HepG2 (cell line): ENCODE results near the gene FAAH2. TPM values are rescaled to one million over a fixed set of nuclear protein-coding genes. Genes with fewer than 3 reads are reported as not detected.

Source experiments
- ATAC-seq: fragments of 200-7000 bp; cut with Tn5 transposase; 3 replicates; pipeline ENCODE4 v1.9.1; 2020; ENCODE audit warnings: mild to moderate bottlenecking, moderate library complexity
- Bru-seq: library from RNA; stranded (reverse); fragments of 400-500 nt; gene quantifications from one replicate; lab custom pipeline; 2021; lab: Mats Ljungman, UMichigan
- BruChase-seq, 2 experiments: library from RNA; stranded (reverse); fragments of 400-500 nt; gene quantifications; one replicate each; lab custom pipeline; 2021; lab: Mats Ljungman, UMichigan
- BruUV-seq: library from RNA; stranded (reverse); fragments of 400-500 nt; replicated peaks from 2 replicates; lab custom pipeline; 2021; lab: Mats Ljungman, UMichigan
- CTCF ChIA-PET: fragments of 300-600 bp; formaldehyde crosslinking; extraction: SDS; loops from one replicate; lab custom pipeline; 2021; ENCODE audit warnings: low total read pairs, inconsistent platforms, low intra/inter-chr PET ratio; lab: Yijun Ruan, JAX
- POLR2A ChIA-PET: fragments of 350-600 bp; sonication (Branson Sonifier 250); formaldehyde crosslinking; loops from one replicate; lab custom pipeline; 2020; ENCODE audit warnings: antibody characterized with exemption, inconsistent platforms; lab: Yijun Ruan, JAX
- DNase-seq: peaks from one replicate; pipeline ENCODE4 v3.0.0-alpha.2; 2015; ENCODE audit warnings: low spot score
- FAIRE-seq: peaks from 3 replicates; lab custom pipeline; 2011; peaks lifted over from hg19 to GRCh38; lab: Jason Lieb, UNC
- H2AFZ ChIP-seq: one replicate; pipeline ENCODE4 v1.6.1; 2011; ENCODE audit warnings: low read length, inconsistent platforms
- H3K27ac ChIP-seq: fragments of 300-600 bp; 3 replicates; pipeline ENCODE4 v1.8.0; 2011; ENCODE audit warnings: mixed run types, mild to moderate bottlenecking, mixed read lengths, low read length, inconsistent platforms; ENCODE audit not compliant: insufficient read depth; ENCODE audit errors: extremely low read length
- H3K27me3 ChIP-seq, 2 experiments: fragments of 200-600 bp in 1 of 2; 2 replicates in 1 of 2; 3 replicates in 1 of 2; pipeline versions ENCODE4 v1.6.0 to v1.8.0; 2011; ENCODE audit warnings: low read length in 2 of 2, mild to moderate bottlenecking in 2 of 2, moderate library complexity in 2 of 2, inconsistent platforms in 1 of 2; ENCODE audit not compliant: insufficient read depth in 2 of 2, control insufficient read depth in 1 of 2
- H3K36me3 ChIP-seq, 2 experiments: fragments of 200-600 bp in 1 of 2; replicated peaks in 1 of 2; 2 replicates in 1 of 2; 3 replicates in 1 of 2; pipeline versions ENCODE4 v1.5.1 to v1.8.0; 2011; ENCODE audit warnings: low read length in 2 of 2, inconsistent platforms in 1 of 2; ENCODE audit not compliant: insufficient read depth in 2 of 2, control insufficient read depth in 1 of 2
- H3K4me1 ChIP-seq: 2 replicates; pipeline ENCODE4 v1.5.1; 2012; ENCODE audit warnings: low read length, inconsistent platforms; ENCODE audit not compliant: insufficient read depth
- H3K4me2 ChIP-seq: 2 replicates; pipeline ENCODE4 v1.6.0; 2011; ENCODE audit warnings: low read depth, low read length, inconsistent platforms
- H3K4me3 ChIP-seq, 3 experiments: fragments of 200-600 bp in 1 of 3; sonication (generic), shearing (Covaris generic) in 1 of 3; replicated peaks in 1 of 3; 2 replicates each; pipeline ENCODE4 v1.5.1; 2011 to 2016; ENCODE audit warnings: low read length in 3 of 3, inconsistent platforms in 2 of 3, low read depth in 2 of 3, mild to moderate bottlenecking in 2 of 3, control low read depth in 1 of 3, mixed read lengths in 1 of 3; ENCODE audit not compliant: insufficient read depth in 1 of 3
- H3K79me2 ChIP-seq: one replicate; pipeline ENCODE4 v1.6.1; 2011; ENCODE audit warnings: low read length, inconsistent platforms; ENCODE audit not compliant: insufficient read depth
- H3K9ac ChIP-seq: 2 replicates; pipeline ENCODE4 v1.6.0; 2011; ENCODE audit warnings: mild to moderate bottlenecking, low read depth, low read length, inconsistent platforms; ENCODE audit not compliant: insufficient read depth
- H3K9me3 ChIP-seq: 2 replicates; pipeline ENCODE4 v1.5.1; 2012; ENCODE audit warnings: mild to moderate bottlenecking, low read length
- H4K20me1 ChIP-seq: 2 replicates; pipeline ENCODE4 v1.6.0; 2011; ENCODE audit warnings: inconsistent platforms, mild to moderate bottlenecking, low read length, moderate library complexity; ENCODE audit not compliant: insufficient read depth
- ARID3A ChIP-seq: IDR thresholded peaks from 2 replicates; pipeline ENCODE4 v1.6.1; 2012; ENCODE audit warnings: low read depth, low read length, improper control_type of control experiment
- CCDC6 ChIP-seq: sonication (generic); formaldehyde crosslinking; IDR thresholded peaks from 2 replicates; pipeline ENCODE4 v1.8.1; 2022; ENCODE audit warnings: mild to moderate bottlenecking, missing genetic modification reagents, moderate library complexity
- ISL2 ChIP-seq: sonication (generic); formaldehyde crosslinking; IDR thresholded peaks from 2 replicates; pipeline ENCODE4 v1.5.0; 2020; ENCODE audit warnings: missing genetic modification reagents
- KAT8 ChIP-seq: IDR thresholded peaks from 2 replicates; pipeline ENCODE4 v1.6.1; 2016; ENCODE audit warnings: missing genetic modification reagents, missing compliant biosample characterization
- KDM2A ChIP-seq: sonication (generic); formaldehyde crosslinking; IDR thresholded peaks from 2 replicates; pipeline ENCODE4 v1.4.0; 2020; ENCODE audit warnings: low read depth, missing genetic modification reagents, borderline replicate concordance
- MAX ChIP-seq: IDR thresholded peaks from 2 replicates; pipeline ENCODE4 v1.6.1; 2012; ENCODE audit warnings: inconsistent platforms
- PHF8 ChIP-seq: sonication (generic); formaldehyde crosslinking; IDR thresholded peaks from 2 replicates; pipeline ENCODE4 v1.5.0; 2020; ENCODE audit warnings: missing genetic modification reagents
- PITX1 ChIP-seq: sonication (generic); formaldehyde crosslinking; IDR thresholded peaks from 2 replicates; pipeline ENCODE4 v1.5.1; 2020; ENCODE audit warnings: mild to moderate bottlenecking, missing genetic modification reagents
- RBM22 ChIP-seq: fragments of 200-400 bp; formaldehyde crosslinking; optimal IDR thresholded peaks from 2 replicates; pipeline ENCODE3; 2017; ENCODE audit warnings: mild to moderate bottlenecking, low read length, moderate library complexity
- SIN3A ChIP-seq: IDR thresholded peaks from 2 replicates; pipeline ENCODE4 v1.6.1; 2011; ENCODE audit warnings: low read depth, mild to moderate bottlenecking, control low read depth, low read length, borderline replicate concordance
- SOX6 ChIP-seq, 2 experiments: fragments of 450-650 bp in 1 of 2; sonication (generic) in 1 of 2; formaldehyde crosslinking in 1 of 2; IDR thresholded peaks; 2 replicates each; pipeline versions ENCODE4 v1.4.0 to v1.6.1; 2017 to 2020; ENCODE audit warnings: antibody characterized with exemption in 1 of 2, mild to moderate bottlenecking in 1 of 2, missing genetic modification reagents in 1 of 2
- ZFX ChIP-seq: sonication (generic); formaldehyde crosslinking; IDR thresholded peaks from 2 replicates; pipeline ENCODE4 v1.4.0; 2020; ENCODE audit warnings: mild to moderate bottlenecking, low read depth, missing genetic modification reagents, moderate library complexity
- ZMYM4 ChIP-seq: sonication (generic); formaldehyde crosslinking; IDR thresholded peaks from 2 replicates; pipeline ENCODE4 v1.8.1; 2023; ENCODE audit warnings: mild to moderate bottlenecking, missing genetic modification reagents
- ZNF24 ChIP-seq: fragments of 450-650 bp; IDR thresholded peaks from 2 replicates; pipeline ENCODE4 v1.6.1; 2017; ENCODE audit warnings: antibody characterized with exemption, mild to moderate bottlenecking
- ZNF335 ChIP-seq: sonication (generic); formaldehyde crosslinking; IDR thresholded peaks from 2 replicates; pipeline ENCODE4 v1.4.0; 2020; ENCODE audit warnings: missing genetic modification reagents
- ZNF652 ChIP-seq: IDR thresholded peaks from 2 replicates; pipeline ENCODE4 v1.6.1; 2016; ENCODE audit warnings: low read depth, borderline replicate concordance
- ZSCAN21 ChIP-seq: sonication (generic); formaldehyde crosslinking; IDR thresholded peaks from 2 replicates; pipeline ENCODE4 v1.8.0; 2022; ENCODE audit warnings: mild to moderate bottlenecking, missing genetic modification reagents, moderate library complexity, borderline replicate concordance
- WGBS: methylation state at CpG from one replicate; pipeline ENCODE4 v1.1.6; 2017; ENCODE audit warnings: low lambda C conversion rate; 5-methylcytosine and 5-hydroxymethylcytosine counted together
- in situ Hi-C: cut with HindIII; loops from 2 replicates; pipeline ENCODE4 v1.10.0; 2017; ENCODE audit warnings: low pct_unique_long_range_greater_than_20kb; ENCODE audit not compliant: extremely low pct_ligation_motif_present
- intact Hi-C: fragments of 100-400 bp; cut with micrococcal nuclease; formaldehyde crosslinking; loops from one replicate; pipeline ENCODE4 v1.10.0; 2022; ENCODE audit not compliant: unreplicated experiment
- long read RNA-seq, 2 experiments: library from RNA in 1 of 2; library from polyadenylated mRNA in 1 of 2; stranded (forward) in 1 of 2; unstranded in 1 of 2; transcript quantifications; one replicate each; pipeline ENCODE4 v2.0.0, GENCODE V29; 2019 to 2022
- polyA minus RNA-seq, 3 experiments: library from RNA; depleted of rRNA, polyadenylated mRNA; stranded (reverse); fragments of >200 nt; gene quantifications; 2 replicates each; pipeline ENCODE4 v1.2.3, GENCODE V29; 2011; ENCODE audit warnings: low replicate concordance in 1 of 3
- polyA plus RNA-seq, 8 experiments: library from polyadenylated mRNA; depleted of rRNA in 3 of 8; stranded (reverse) in 7 of 8; unstranded in 1 of 8; fragments of >200 nt; fragmentation: Illumina TruSeq in 4 of 8; extraction: Trizol in 4 of 8; gene quantifications; 2 replicates each; pipeline versions ENCODE4 v1.2.1 to v1.2.3, GENCODE V29; 2011 to 2016; ENCODE audit warnings: low read depth in 4 of 8, missing spikeins in 1 of 8, mixed read lengths in 1 of 8; ENCODE audit not compliant: insufficient read depth in 1 of 8
- total RNA-seq, 5 experiments: library from RNA; depleted of rRNA; stranded (reverse); fragments of >200 nt; fragmentation: Illumina TruSeq; extraction: Trizol; gene quantifications; 2 replicates each; pipeline ENCODE4 v1.2.3, GENCODE V29; 2016; ENCODE audit warnings: low read depth in 1 of 5

Gene FAAH2
- total RNA-seq (2016; rRNA removed; fragmentation: Illumina TruSeq; extraction: Trizol) (3.3 TPM in 2 replicates), polyA plus RNA-seq (2011; rRNA removed) (1.6 and 2.1 TPM in 2 replicates), polyA minus RNA-seq (2011; rRNA and poly(A)+ RNA removed; ENCODE audit: low replicate concordance) (2.2 and 11.9 TPM in 2 replicates), Bru-seq, nascent RNA (percentile 39 among the genes with signal in this experiment), BruChase-seq, experiment 1, labeled RNA remaining after a 6-hour chase (percentile 38 among the genes with signal in this experiment), BruChase-seq, experiment 2, labeled RNA remaining after a 2-hour chase (percentile 41 among the genes with signal in this experiment)
- total RNA-seq (2016; cell fraction: cytosol; rRNA removed; fragmentation: Illumina TruSeq; extraction: Trizol; ENCODE audit: low read depth) = 0.62 and 1.1 TPM in 2 replicates
- 4.1 and 4.2 TPM in 2 replicates for total RNA-seq (2016; cell fraction: insoluble cytoplasmic fraction; rRNA removed; fragmentation: Illumina TruSeq; extraction: Trizol)
- total RNA-seq (2016; cell fraction: membrane; rRNA removed; fragmentation: Illumina TruSeq; extraction: Trizol) = 0.59 and 2.1 TPM in 2 replicates
- total RNA-seq (2016; cell fraction: nucleus; rRNA removed; fragmentation: Illumina TruSeq; extraction: Trizol) = 2.7 and 3.5 TPM in 2 replicates
- polyA plus RNA-seq (2011; cell fraction: cytosol; rRNA removed) = 1.2 and 3.2 TPM in 2 replicates
- polyA plus RNA-seq (2011; cell fraction: nucleus; rRNA removed) = 1.1 and 2.7 TPM in 2 replicates
- polyA plus RNA-seq (2012) = 4.7 and 5.6 TPM in 2 replicates
- 0.29 and 0.42 TPM in 2 replicates for polyA plus RNA-seq (2016; cell fraction: cytosol; fragmentation: Illumina TruSeq; extraction: Trizol; ENCODE audit: low read depth)
- 2.6 and 2.8 TPM in 2 replicates for polyA plus RNA-seq (2016; cell fraction: insoluble cytoplasmic fraction; fragmentation: Illumina TruSeq; extraction: Trizol; ENCODE audit: low read depth)
- 0.46 and 1.0 TPM in 2 replicates for polyA plus RNA-seq (2016; cell fraction: membrane; fragmentation: Illumina TruSeq; extraction: Trizol; ENCODE audit: low read depth)
- 6.4 and 6.7 TPM in 2 replicates for polyA plus RNA-seq (2016; cell fraction: nucleus; fragmentation: Illumina TruSeq; extraction: Trizol; ENCODE audit: insufficient read depth, low read depth)
- 1.5 and 2.1 TPM in 2 replicates for polyA minus RNA-seq (2011; cell fraction: cytosol; rRNA and poly(A)+ RNA removed)
- 5.9 and 6.8 TPM in 2 replicates for polyA minus RNA-seq (2011; cell fraction: nucleus; rRNA and poly(A)+ RNA removed)
- long read RNA-seq, experiment 1, partial matches to known transcripts = 0 of 3 reads
- long read RNA-seq, experiment 1, other reads (novel, unspliced or antisense) = 0 of 3 reads
- long read RNA-seq, experiment 2, partial matches to known transcripts = 0 of 1 reads
- long read RNA-seq, experiment 2, other reads (novel, unspliced or antisense) = 1 of 1 reads

DNA sequence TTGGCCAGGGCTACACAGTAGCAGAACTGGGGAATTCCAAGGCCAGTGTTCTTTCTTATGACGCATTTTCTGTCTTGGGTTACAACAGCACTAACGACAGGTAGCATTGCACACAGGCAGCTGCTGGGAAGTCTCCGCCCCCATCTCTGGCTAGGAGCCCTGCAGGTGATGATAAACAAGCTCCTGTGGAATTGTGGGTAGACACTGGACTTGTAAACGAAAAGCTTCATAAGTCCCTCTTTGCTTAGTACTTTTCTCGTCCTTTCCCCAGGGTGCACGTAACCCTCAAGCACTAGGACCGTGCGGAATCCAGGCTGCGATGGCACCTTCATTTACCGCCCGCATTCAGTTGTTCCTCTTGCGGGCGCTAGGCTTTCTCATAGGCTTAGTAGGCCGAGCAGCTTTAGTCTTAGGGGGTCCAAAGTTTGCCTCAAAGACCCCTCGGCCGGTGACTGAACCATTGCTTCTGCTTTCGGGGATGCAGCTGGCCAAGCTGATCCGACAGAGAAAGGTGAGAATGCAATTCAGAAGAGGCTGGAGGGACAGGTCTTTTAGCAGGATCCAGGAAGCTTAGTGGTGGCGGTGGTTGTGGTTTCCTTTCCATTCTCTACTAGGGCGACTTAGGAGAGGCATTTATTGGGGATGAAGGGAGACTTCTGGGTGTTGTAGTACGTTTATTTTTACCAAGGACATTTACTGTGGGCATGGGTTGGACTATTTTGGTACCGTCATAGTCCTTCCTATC is at the start of gene FAAH2:
FAAH2 (plus strand) TSS at position 200 of the 745 bp plus-strand sequence; CDS start at position 320, 120 bp downstream.
- H4K20me1 ChIP-seq = no peaks in the 10 kb centered on the region
- intact Hi-C loops = loop anchor here (2.0 kb wide), 1 partner anchor 168 kb away; no protein-coding TSS in a partner anchor
- no peaks in the 10 kb centered on the region for H3K36me3 ChIP-seq
- DNase-seq (peak; percentile 57), FAIRE-seq (peak; percentile 81), ATAC-seq (peak; percentile 95)
- no peaks in the 10 kb centered on the region; a peak in 1 of 5 replicates for H3K27me3 ChIP-seq
- H3K27ac ChIP-seq = peak within 1 kb of the TSS; percentile 60
- no peaks in the 10 kb centered on the region for H3K79me2 ChIP-seq
- ChIA-PET POLR2A (interaction anchor here (1.3 kb wide), 1 partner anchor 165 kb away, joined by 6 read pairs; the partner anchor contains the start of gene SPIN2B), CTCF (no interaction called here)
- in situ Hi-C loops = loop anchor here (10.0 kb wide), 1 partner anchor 168 kb away; no protein-coding TSS in a partner anchor
- WGBS = 1% methylated on average over 8 of the region's 22 CpGs
- peak within 1 kb of the TSS; percentile 72 for H2AFZ ChIP-seq
- H3K4me2 ChIP-seq = peak within 1 kb of the TSS; percentile 72
- H3K9me3 ChIP-seq = no peaks in the 10 kb centered on the region
- peaks cover 26% of the 10 kb centered on the region; the same call in 1 of the 2 replicates for H3K4me1 ChIP-seq
- peak within 1 kb of the TSS; percentile 58 to 69 (median 58) for H3K4me3 ChIP-seq
- no TSS peak for BruUV-seq
- peak within 1 kb of the TSS; percentile 64 for H3K9ac ChIP-seq
- peak; percentile 36; the same call in 1 of the 2 replicates for TF ChIP-seq SIN3A
- TF ChIP-seq RBM22 = no peak
- 0 out of 2 replicates have a peak, but pooled peaks have one; percentile 37 for TF ChIP-seq ZNF24
- no peak for TF ChIP-seq SOX6 (IDR thresholded peaks at IDR 0.05)
- peak; percentile 21; the same call in 1 of the 2 replicates for TF ChIP-seq SOX6 (CRISPR knock-in tag; IDR thresholded peaks at IDR 0.05)
- peak; percentile 35; the same call in 1 of the 2 replicates for TF ChIP-seq CCDC6
- TF ChIP-seq ZSCAN21 (CRISPR knock-in tag) = peak; percentile 85
- TF ChIP-seq KAT8 (CRISPR knock-in tag) = peak; percentile 50
- TF ChIP-seq ISL2 = no peak
- no peak for TF ChIP-seq ZNF652 (CRISPR knock-in tag)
- TF ChIP-seq ZFX (CRISPR knock-in tag) = peak; percentile 56; the same call in 1 of the 2 replicates
- peak; percentile 44; the same call in 1 of the 2 replicates for TF ChIP-seq KDM2A (CRISPR knock-in tag)
- TF ChIP-seq MAX = 0 out of 2 replicates have a peak, but pooled peaks have one; percentile 30
- TF ChIP-seq PITX1 (CRISPR knock-in tag) = no peak
- TF ChIP-seq PHF8 (CRISPR knock-in tag) = peak; percentile 63
- TF ChIP-seq ZNF335 (CRISPR knock-in tag) = peak; percentile 51; the same call in 1 of the 2 replicates
- TF ChIP-seq ZMYM4 (CRISPR knock-in tag) = peak; percentile 81
- no peak for TF ChIP-seq ARID3A
